H54 (cell line): ENCODE data around the gene ALDH1B1.
A peak's percentile ranks its signal among the peaks of the same experiment; 100 is the strongest.

Source experiments
- DNase-seq: peaks from one replicate; pipeline ENCODE4 v3.0.0; 2011; ENCODE audit warnings: low spot score, mixed read lengths; ENCODE audit not compliant: insufficient read length
- FAIRE-seq: peaks from 3 replicates; lab custom pipeline; 2011; peaks lifted over from hg19 to GRCh38; lab: Jason Lieb, UNC
- POLR2A ChIP-seq: IDR thresholded peaks from 2 replicates; pipeline ENCODE4 v1.6.1; 2011; ENCODE audit warnings: low read depth, mild to moderate bottlenecking, low read length

Gene ALDH1B1

DNA sequence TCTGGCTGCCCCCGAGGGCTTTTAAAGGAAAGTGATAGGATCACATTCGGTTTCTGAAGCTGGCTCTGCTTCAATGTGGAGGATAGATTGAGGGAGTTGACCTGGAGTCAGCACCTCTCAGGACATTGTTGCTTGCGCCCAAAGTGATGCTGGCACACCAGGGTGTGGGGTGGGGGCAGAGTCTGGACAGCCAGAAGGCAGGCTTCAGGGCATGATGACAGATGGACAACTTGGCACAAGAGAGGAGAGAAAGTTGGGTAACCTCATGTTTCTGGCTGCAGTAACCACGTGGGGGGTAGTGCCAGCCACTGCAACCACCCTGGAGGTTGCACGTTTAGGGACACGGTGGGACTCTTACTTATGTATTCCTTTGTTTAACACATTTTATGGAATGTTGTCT, 9.5 kb downstream of the ALDH1B1 start:
- TF ChIP-seq POLR2A: no peak
- DNase-seq (no peak), FAIRE-seq (no peak)

DNA sequence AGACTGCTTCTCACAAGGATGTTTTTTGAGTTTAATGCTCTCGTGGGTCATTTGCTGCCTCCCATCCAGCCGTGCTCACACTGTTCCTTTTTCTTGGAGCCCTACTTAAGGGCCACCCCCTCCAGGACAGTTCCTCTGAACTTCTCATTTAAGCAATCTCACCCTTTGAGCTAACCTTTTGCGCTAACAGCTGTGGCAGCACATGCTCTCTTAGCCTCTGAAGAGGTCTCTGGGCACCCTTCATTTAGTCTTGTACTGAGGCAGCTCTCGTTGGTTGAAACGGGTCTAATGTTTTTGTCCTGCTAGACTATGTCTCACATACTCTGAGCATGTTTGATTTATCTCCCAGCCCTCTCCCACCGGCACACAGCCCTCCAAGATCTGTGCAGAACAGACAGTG, 11.8 kb downstream of the ALDH1B1 start:
- DNase-seq: no peak
- FAIRE-seq: no peak
- TF ChIP-seq POLR2A: no peak

DNA sequence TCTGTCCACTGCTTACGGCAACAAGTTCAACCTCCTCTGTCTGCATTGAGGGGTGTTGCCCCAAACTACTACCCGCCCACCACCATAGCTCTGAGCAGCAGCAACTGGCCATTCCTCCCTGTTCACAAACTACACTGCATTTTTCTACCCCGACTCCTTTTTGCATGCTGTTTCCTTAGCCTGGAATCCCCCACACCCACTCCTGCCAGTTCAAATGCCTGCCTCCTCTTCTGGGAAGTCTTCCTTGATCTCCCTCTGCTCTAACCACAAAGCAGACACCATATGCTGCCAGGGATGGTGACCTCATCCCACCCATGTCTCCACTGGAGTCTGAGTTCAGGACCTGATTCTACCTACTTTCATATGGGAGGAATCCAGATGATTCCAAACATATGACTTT, 13.3 kb downstream of the ALDH1B1 start:
- no peak for TF ChIP-seq POLR2A
- DNase-seq: no peak
- FAIRE-seq: no peak

DNA sequence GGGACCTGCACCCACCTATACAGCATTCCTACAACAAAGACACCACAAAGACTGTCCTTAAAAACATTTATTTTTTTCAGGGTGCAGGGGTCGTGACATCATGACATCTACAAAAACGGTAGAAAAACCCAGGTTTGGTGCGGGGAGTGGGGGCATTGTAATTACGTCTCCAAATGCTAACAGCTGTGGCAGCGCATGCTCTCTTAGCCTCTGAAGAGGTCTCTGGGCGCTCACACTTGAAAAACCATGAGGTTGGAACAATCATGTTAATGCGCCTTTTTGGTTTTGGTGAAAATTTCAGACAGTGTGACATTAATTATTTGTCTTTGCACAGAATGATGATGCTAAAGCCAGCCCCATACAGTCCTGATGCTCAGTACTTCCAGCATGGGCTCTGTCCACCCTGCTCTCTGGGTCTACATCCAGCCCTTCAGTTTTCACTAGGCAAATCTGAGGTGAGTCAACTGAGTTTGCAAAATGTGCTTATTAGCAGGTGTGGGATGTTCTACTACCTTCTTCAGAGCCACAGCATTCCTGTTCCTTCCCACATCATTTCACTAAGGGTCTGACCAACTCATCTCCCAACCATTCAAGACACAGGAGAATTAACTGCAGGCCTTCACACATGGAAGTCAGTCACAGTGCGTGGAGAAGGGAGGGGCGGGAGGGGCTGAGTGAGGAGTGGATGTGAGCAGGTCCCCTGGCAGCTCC, 14.1 kb downstream of the ALDH1B1 start:
- FAIRE-seq (no peak), DNase-seq (no peak)
- TF ChIP-seq POLR2A: no peak

DNA sequence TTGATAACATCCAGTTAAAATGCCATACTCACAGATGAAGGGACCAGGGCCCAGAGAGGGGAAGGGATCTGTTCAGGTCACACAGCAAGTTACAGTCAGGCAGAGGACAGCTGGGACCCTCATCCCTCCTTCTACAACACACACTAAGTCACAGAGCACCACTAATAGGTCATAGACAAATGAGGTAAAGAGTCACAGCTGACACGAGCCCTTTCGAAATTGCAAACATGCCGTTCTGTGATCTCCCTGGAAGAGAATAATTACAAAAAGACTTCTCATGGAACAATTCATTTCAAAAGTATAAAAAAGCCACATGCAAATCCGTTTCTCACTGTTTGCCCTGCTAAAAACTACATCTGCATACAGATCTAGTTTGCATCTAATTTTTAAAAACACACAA, 16.2 kb downstream of the ALDH1B1 start:
- FAIRE-seq (no peak), DNase-seq (no peak)
- TF ChIP-seq POLR2A: no peak

DNA sequence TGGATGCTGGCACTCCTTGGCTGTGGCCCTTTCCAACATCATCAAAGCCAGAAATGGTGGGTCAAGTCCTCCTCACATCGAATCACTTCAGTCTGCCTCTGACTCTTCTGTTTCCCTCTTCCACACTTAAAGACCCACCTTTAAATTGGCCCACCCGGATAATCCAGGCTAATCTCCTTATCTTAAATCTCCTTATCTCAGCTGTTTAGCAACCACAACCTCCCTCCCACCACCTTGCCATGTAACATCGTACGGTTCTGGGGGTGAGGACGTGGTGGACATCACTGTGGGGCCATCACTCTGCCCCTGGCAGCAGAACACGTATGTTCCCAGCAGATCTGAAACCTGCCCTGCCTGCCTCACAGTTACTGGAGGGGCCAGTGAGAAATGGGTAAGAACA, 20.2 kb downstream of the ALDH1B1 start:
- no peak for DNase-seq
- TF ChIP-seq POLR2A: no peak
- no peak for FAIRE-seq

DNA sequence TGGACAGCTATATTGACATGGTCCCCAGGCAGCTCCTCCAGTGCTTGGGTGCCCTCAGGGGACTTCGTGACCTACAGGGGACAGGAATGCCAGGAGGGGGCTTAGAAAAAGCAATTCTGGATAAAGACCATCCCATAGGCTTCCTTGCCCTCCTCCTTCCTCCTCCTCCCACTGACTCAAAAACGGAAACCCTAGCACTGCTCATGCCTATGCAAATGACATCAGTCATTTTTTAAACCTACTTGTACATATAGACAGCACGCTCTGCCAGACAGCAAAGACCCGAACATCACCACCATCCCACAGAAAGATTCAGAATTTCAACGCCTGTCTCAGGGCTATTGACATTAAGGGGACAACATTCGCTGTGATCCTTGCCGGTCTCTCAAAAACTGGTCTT, 20.8 kb downstream of the ALDH1B1 start:
- FAIRE-seq: no peak
- TF ChIP-seq POLR2A: no peak
- DNase-seq: no peak

DNA sequence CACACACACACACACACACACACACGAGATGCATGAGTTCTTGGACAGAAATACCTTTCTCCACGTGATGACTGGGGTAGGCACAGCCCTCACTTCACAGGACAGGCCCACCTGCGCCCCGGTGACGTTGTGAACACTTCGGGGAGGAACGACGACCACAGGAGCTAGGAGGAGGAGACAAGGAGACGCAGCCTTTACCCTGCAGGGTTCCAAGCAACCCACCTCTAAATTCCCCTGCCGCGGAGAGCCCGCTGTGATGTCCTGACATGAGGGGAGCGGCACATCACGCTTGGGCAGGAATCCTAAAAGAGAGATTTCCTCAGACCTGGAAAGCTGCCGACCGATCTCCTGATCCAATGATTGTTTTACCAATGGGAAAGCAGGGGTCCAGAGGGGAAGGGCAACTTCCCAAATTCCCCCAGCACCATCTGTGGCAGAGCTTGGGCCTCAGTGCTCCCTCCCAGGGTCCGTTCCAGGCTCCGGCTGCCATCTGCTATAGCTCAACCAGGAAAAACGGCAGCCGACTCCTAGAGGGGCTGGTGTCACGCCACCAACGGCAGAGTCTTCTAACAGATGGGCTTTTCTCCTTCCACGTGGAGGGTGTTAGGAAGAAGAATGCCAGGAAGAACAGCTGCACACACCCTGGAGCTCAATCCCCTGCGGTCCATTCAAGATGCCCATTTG, 21.7 kb downstream of the ALDH1B1 start:
- FAIRE-seq (no peak), DNase-seq (no peak)
- no peak for TF ChIP-seq POLR2A

DNA sequence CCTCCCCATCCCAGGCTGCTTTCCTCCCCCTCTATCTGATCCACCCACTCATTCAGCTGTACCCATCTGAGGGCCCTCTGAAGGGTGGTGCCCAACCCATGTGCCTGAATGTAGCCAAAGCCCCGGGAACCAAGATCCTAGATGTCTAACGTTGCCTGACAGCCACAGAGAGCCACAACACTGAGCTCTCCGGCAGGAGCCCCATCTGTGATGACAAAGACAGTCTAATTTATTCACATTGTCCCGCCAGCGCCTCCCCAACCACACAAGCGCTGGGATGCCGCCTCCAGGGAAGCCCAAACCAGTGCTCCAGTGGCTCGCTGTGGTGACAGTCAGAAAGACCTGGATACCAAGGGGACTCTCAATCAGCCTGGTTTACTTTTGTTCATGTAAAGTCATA, 23.4 kb downstream of the ALDH1B1 start:
- TF ChIP-seq POLR2A: no peak
- DNase-seq: no peak

DNA sequence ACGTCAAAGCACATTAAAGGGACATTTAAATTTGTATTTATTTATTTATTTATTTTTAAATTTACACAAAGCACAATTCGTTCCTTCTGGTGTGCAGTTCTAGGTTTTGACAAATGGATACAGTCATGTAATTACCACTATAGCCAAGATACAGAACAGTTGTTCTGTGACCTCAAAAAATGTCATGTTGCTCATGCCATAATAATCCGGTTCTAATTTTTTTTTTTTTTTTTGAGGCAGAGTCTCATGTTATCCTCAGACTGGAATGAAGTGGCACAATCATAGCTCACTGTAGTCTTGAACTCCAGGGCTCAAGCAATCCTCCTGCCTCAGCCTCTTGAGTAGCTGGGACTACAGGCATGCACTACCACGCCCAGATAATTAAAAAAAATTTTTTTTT, 24.0 kb downstream of the ALDH1B1 start:
- no peak for FAIRE-seq
- TF ChIP-seq POLR2A: no peak
- DNase-seq: no peak

More for the DNA sequence above, 23.4 kb downstream of the ALDH1B1 start:
- no peak for FAIRE-seq

DNA sequence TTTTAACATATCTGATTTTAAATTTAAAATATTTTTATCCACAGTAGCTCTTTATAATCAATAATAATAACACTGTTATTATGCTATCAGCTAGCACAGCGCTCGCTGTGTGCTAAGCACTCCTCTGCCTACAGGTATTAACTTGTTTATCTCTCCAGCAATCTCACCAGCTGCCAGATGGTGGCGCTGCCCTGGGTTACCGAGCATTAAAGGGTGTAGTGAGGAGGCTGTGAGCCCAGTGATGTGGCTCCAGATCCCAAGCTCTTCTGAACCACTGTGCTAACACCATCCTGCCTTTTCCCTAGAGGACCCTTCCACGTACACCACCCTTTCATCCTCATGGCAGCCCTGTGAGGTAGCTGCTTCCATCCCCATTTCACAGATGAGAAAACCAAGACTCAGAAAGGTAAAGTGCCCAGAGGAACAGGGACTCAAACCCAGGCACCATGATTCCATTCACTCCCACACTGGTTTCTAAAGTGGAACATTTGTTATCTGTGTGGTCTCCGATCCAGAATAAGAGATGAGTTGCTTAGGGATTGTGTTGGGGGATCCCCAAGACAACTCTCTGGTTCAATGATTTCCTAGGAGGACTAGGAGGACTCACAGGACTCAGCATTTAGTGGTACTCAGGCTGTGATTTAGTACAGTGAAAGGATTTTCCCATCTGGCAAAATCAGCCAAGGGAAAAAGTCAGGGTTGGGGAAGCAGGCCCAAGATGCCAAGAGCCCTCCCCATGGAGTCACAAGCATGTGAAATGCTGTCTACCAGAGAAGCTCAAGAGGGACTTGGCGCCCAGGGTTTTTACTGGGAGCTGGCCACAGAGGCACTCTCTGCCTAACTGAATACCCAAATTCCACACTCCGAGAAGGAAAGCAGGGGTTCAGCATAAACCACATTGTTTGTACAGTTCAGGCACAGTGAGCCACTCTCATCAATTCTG, 24.8 kb downstream of the ALDH1B1 start:
- no peak for TF ChIP-seq POLR2A
- FAIRE-seq: no peak
- peak; percentile 33 for DNase-seq

DNA sequence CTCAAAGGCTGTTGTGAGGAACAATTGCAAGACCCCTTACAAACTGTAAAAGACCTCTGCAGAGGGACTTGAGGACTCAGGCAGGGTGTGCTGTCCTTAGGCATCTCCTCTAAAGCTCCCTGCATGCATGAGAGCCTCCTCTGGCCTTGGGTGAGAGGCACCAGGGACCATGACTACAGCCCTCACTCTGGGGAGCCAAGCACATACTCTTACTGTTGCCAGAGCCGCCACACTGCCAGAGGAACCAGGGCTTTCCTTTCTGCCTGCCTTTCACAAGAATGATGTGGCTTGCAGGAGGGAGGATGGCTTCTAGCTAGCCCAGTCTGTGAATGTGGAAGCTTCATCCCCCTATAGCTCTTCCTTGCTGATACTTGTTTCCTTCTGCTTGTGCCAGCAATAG, 25.9 kb downstream of the ALDH1B1 start:
- FAIRE-seq: no peak
- DNase-seq: no peak
- TF ChIP-seq POLR2A: no peak

DNA sequence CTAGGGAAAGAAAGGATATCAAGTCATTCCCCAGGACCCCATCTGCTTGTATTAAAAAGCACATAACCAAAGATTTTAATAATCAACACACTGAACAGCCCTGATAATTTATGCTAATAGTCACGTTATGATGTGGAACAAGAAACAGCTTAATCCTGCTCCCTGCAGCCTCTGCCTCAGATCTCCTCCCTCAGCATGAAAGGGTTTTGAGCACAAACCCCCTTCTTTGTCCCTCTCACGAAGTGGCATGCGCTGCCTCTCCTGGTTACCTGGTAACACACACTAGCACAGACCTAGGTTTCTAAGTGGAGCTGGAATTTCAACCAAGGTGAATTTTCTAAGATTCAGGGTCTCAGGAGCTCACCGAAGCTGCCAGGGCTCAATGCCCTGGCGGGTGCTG, 26.7 kb downstream of the ALDH1B1 start:
- no peak for TF ChIP-seq POLR2A
- FAIRE-seq: no peak
- DNase-seq: no peak
